HG02798 (cell line): ENCODE results near the gene DCLK1.
"Not testable (repeated sequence)": the region's sequence is repeated elsewhere in the genome, so short reads cannot be mapped to it uniquely, and the experiment has no call there.

Source experiments
- ATAC-seq: cut with Tn5 transposase; IDR thresholded peaks from one replicate; pipeline ENCODE4 v1.9.1; 2021; ENCODE audit warnings: mild to moderate bottlenecking; ENCODE audit not compliant: unreplicated experiment, poor library complexity

DCLK1 gene

GRCh38 chr13:35993686-35994085 is 137.5 kb downstream of the DCLK1 start:
- no peak for ATAC-seq

DNA sequence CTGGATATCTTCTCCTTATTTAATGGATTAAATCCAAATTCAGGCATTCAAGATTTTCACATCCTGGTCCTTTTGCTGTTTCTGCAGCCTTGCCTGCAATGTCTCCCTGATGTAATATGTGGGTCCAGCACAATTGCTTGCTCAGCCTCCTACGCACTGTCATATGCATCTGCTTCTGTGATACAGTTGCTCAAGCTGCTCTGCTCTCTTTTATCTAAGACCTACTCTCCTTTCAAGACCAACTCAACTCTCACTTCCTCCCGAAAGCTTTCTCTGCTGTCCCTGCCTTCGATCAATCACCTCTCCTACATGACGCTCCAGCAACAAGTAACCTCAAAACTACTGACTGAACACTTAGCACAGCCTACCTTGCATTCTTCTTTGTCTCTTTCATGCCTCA is 138.2 kb downstream of the DCLK1 start:
- no peak for ATAC-seq

- ATAC-seq: no peak
Measured at GRCh38 chr13:35990196-35990595, 141.0 kb downstream of the DCLK1 start.

- no peak for ATAC-seq
Measured at GRCh38 chr13:35988648-35989081, 142.5 kb downstream of the DCLK1 start.

- ATAC-seq: no peak
Measured at GRCh38 chr13:35987572-35988513, 143.3 kb downstream of the DCLK1 start.

GRCh38 chr13:35984776-35985453 is 146.3 kb downstream of the DCLK1 start:
- ATAC-seq: no peak

GRCh38 chr13:35984287-35984686 is 146.9 kb downstream of the DCLK1 start:
- ATAC-seq: no peak

- ATAC-seq: not testable (repeated sequence)
Measured at GRCh38 chr13:35983703-35984102, 147.5 kb downstream of the DCLK1 start.

GRCh38 chr13:35983206-35983605 is 148.0 kb downstream of the DCLK1 start:
- ATAC-seq: no peak

- no peak for ATAC-seq
Measured at GRCh38 chr13:35979361-35979951, 151.7 kb downstream of the DCLK1 start.

GRCh38 chr13:35978607-35979316 is 152.4 kb downstream of the DCLK1 start:
- ATAC-seq: peak; percentile 63

GRCh38 chr13:35977060-35977459 is 154.1 kb downstream of the DCLK1 start:
- no peak for ATAC-seq

DNA sequence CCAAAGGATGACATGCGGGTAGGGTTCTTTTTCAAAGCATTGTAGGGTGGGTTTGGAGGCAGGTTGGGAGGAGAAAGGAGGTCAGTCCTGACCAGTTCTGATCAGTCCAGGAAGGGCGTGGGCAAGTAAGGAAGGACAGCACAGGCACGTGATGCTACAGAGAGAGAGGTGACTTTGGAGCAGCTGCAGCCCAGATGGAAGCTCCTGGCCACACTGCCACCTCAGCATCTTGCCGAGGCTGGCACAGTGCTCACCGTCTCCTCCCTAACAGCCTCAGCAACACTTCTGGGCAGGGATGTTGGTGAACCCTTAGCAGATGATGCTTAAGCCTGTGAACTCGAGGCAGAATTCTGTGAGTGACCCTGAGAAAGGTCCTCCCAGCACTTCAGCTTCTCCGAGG is 155.1 kb downstream of the DCLK1 start:
- no peak for ATAC-seq

DNA sequence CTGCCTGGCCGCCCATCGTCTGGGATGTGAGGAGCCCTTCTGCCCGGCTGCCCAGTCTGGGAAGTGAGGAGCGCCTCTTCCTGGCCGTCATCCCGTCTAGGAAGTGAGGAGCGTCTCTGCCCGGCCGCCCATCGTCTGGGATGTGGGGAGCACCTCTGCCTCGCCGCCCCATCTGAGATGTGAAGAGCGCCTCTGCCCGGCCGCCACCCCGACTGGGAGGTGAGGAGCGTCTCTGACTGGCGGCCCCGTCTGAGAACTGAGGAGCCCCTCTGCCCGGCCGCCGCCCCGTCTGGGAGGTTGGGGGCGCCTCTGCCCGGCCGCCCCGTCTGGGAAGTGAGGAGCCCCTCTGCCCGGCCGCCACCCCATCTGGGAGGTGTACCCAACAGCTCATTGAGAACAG is 164.2 kb downstream of the DCLK1 start:
- ATAC-seq: not testable (repeated sequence)

- ATAC-seq: no peak
Measured at GRCh38 chr13:35966024-35966423, 165.2 kb downstream of the DCLK1 start.

- no peak for ATAC-seq
Measured at GRCh38 chr13:35965226-35965927, 165.8 kb downstream of the DCLK1 start.

GRCh38 chr13:35964863-35965180 is 166.4 kb downstream of the DCLK1 start:
- ATAC-seq: no peak

DNA sequence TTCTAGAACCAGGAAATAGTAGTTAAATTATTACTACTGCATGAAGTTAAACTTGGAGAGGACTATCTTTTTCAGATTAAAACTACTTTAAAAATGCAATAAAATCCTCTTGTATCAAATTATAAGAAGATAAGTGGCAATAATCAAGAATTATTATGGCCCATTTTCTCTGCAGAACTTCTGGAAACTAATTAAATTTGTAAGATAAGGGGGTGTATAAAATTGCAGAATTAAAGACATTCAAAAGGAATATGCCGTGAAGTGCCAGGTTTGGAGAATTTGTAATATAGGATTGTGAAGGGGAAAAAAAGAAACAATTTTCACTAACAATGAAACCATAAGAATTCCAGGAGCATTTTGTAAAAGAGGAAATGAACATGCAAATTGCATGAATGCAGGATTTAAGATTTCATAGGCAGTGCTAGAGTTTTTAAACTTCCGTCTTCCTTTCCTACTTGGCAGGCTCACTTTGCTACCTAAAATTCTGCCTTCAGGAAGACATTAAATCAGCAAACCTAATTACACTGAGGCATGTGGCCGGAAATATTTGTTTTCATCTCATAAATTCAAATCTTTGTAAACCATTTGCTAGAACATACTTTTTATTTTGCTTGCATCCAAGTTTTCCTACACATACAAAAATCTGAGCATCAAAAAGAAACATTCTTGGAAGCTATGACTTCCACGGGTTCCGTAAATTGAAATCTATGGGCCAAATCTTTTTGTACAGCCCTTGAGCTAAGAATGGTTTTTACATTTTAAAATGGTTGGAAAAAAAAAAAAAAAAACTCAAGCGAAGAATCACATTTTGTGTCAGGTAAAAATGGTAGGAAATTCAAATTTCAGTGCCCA is 166.9 kb downstream of the DCLK1 start:
- ATAC-seq: no peak
